ENCODE measurements around the gene HTR4. TPM values are rescaled to one million over a fixed set of nuclear protein-coding genes. Genes with fewer than 3 reads are reported as not detected.

The HTR4 gene
- total RNA-seq, 4 donors from 2014 or later = 0.21 TPM; not detected in 3

DNA sequence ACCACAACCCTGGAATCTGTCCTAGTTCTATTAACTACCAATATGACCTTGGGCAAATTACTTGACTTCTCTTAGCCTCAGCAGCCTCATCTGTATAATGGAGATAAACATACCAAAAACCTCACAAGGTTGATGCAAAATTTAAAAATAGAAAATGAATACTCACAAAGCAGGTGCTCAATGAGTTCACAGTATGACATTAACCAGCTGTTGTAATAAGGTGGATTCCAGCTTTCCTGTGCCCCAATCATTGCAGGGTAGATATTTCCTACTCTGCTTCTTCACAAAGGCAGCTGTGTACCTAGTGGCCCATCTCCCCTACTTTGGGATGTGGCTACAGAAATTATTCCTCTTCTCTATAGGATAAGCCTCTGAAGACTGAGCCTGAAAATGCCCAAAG is 8.8 kb downstream of the HTR4 start:
- H3K4me1 ChIP-seq = no peaks in the 10 kb centered on the region
- H3K36me3 ChIP-seq = no peaks in the 10 kb centered on the region
- no peaks in the 10 kb centered on the region for H3K9me3 ChIP-seq
- H3K27me3 ChIP-seq = no peaks in the 10 kb centered on the region
- DNase-seq (ENCODE audit: low spot score in 2 of 2) = no peak
- H3K4me3 ChIP-seq = no peak overlapping the region
- TF ChIP-seq POLR2A (IDR thresholded peaks at IDR 0.05) = no peak
- no peak overlapping the region for H3K27ac ChIP-seq

DNA sequence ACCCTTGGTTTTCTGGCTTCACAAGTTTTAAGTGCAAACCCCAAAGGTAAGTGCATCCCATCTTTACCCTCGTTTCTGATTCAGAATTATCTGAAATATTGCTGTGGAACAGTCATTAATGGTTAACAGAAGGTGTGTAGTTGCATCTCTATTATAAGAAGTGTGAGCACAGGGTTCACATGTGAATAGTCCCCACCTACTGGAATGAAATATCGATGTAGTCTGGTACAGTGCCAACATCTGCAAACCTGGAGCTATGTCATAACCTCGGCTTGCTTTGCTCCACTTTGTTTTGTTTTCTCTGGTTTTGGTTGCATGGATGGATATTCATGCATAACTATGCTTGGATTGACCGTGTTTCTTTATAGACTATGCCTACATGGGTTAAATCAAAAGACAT is 12.6 kb downstream of the HTR4 start:
- H3K27ac ChIP-seq = no peak overlapping the region
- H3K9me3 ChIP-seq = no peaks in the 10 kb centered on the region
- no peaks in the 10 kb centered on the region for H3K4me1 ChIP-seq
- no peak overlapping the region for H3K4me3 ChIP-seq
- DNase-seq (ENCODE audit: low spot score in 2 of 2) = no peak
- no peaks in the 10 kb centered on the region for H3K27me3 ChIP-seq
- 73 to 83% methylated on average over 4 of the region's 4 CpGs for whole genome bisulfite sequencing, 2 donors
- TF ChIP-seq, protein P1, sequence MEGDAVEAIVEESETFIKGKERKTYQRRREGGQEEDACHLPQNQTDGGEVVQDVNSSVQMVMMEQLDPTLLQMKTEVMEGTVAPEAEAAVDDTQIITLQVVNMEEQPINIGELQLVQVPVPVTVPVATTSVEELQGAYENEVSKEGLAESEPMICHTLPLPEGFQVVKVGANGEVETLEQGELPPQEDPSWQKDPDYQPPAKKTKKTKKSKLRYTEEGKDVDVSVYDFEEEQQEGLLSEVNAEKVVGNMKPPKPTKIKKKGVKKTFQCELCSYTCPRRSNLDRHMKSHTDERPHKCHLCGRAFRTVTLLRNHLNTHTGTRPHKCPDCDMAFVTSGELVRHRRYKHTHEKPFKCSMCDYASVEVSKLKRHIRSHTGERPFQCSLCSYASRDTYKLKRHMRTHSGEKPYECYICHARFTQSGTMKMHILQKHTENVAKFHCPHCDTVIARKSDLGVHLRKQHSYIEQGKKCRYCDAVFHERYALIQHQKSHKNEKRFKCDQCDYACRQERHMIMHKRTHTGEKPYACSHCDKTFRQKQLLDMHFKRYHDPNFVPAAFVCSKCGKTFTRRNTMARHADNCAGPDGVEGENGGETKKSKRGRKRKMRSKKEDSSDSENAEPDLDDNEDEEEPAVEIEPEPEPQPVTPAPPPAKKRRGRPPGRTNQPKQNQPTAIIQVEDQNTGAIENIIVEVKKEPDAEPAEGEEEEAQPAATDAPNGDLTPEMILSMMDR (IDR thresholded peaks at IDR 0.05) = no peak
- TF ChIP-seq EP300 (IDR thresholded peaks at IDR 0.05) (no peak), POLR2A (IDR thresholded peaks at IDR 0.05) (no peak)
- no peaks in the 10 kb centered on the region for H3K36me3 ChIP-seq

DNA sequence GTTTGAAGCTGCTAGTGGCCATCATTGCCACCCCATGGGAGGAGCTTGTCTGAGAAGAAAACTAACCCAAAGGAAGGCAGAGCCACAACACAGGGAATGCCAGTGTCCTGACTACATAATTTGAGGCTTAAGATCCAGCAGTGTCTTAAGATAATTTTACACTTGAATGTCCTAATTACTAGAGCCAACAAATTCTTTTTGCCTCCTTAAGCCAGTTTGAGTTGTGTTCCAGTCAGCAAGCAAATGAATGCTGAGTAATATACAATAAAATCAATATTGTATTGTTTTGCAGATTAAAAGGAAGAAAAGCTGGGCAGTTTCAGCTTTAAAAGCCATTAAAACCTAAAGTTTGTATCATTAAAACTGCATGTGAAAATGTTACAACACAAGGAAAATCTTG is 13.9 kb downstream of the HTR4 start:
- DNase-seq (ENCODE audit: low spot score in 2 of 2) = no peak
- Histone ChIP-seq H3K4me3 (no peak overlapping the region), H3K9me3 (no peaks in the 10 kb centered on the region), H3K27ac (no peak overlapping the region), H3K36me3 (no peaks in the 10 kb centered on the region), H3K4me1 (no peaks in the 10 kb centered on the region), H3K27me3 (no peaks in the 10 kb centered on the region)
- TF ChIP-seq POLR2A (IDR thresholded peaks at IDR 0.05) (no peak), EP300 (IDR thresholded peaks at IDR 0.05) (no peak)
- TF ChIP-seq, protein P1 (IDR thresholded peaks at IDR 0.05) = no peak

DNA sequence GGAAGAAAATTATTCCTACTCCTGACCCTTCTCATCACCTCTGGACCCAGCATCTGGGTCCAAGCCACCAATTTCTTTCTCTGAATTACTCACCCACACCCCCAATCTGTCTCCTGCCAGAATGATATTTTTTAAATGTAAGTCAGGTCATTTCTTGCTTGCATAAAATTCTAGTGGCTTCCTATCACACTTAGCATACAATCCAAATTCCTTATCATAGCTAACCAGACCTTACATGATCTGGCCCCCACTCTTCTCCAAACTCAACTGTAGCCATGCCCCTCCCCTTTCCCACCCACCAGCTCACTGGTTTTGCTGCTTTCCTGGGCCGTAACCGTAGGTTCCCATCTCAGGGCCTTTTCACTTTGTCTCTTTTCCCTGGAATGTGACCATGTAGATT is 15.2 kb downstream of the HTR4 start:
- DNase-seq (ENCODE audit: low spot score in 2 of 2) = no peak
- H3K27ac ChIP-seq = no peak overlapping the region
- H3K4me1 ChIP-seq = no peaks in the 10 kb centered on the region
- TF ChIP-seq EP300 (IDR thresholded peaks at IDR 0.05) = no peak
- no peak for TF ChIP-seq POLR2A (IDR thresholded peaks at IDR 0.05)
- TF ChIP-seq, protein P1 (IDR thresholded peaks at IDR 0.05) = no peak
- H3K27me3 ChIP-seq = no peaks in the 10 kb centered on the region
- WGBS, 2 donors = 71 to 78% methylated on average over 2 of the region's 2 CpGs
- no peaks in the 10 kb centered on the region for H3K36me3 ChIP-seq
- no peaks in the 10 kb centered on the region for H3K9me3 ChIP-seq
- no peak overlapping the region for H3K4me3 ChIP-seq

DNA sequence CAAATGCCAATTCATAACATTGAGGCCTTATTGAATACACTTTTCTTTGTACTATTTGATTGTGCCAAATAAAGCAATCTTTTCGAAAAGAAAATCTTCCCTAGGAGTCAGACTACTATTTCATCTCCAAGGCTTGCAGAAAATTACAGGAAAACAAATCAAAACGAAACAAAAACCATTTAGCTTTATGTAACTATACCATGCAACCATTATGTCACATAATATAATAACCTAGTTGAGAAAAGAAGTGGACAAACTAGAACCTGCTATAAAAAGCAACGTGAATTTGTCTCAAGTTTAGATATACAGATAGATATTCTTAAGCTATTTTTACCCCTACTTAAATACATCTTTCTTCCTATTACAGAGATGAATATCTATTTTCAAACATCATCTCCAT is 18.0 kb downstream of the HTR4 start:
- no peak overlapping the region for H3K4me3 ChIP-seq
- DNase-seq (ENCODE audit: low spot score in 2 of 2) = no peak
- WGBS, 2 donors = 70 to 71% methylated on average over 3 of the region's 3 CpGs
- no peaks in the 10 kb centered on the region for H3K4me1 ChIP-seq
- TF ChIP-seq EP300 (IDR thresholded peaks at IDR 0.05) (no peak), POLR2A (IDR thresholded peaks at IDR 0.05) (no peak)
- TF ChIP-seq, protein P1 (IDR thresholded peaks at IDR 0.05) = no peak
- H3K27me3 ChIP-seq = peaks cover 0 to 3% of the 10 kb centered on the region in 2 donors
- no peaks in the 10 kb centered on the region for H3K9me3 ChIP-seq
- no peaks in the 10 kb centered on the region for H3K36me3 ChIP-seq
- no peak overlapping the region for H3K27ac ChIP-seq

Data from tibial nerve (tissue), 4 donors.